Stomach (tissue), 9 donors: ENCODE data around the gene CACNA2D3. TPM values are rescaled to one million over a fixed set of nuclear protein-coding genes. Genes with fewer than 3 reads are reported as not detected.

Source experiments
- DNase-seq, 2 donors: peaks; one replicate each; pipeline versions ENCODE4 v3.0.0 to v3.0.0-alpha.2; 2013 to 2019
- H3K27ac ChIP-seq, 5 donors: fragments of 200-600 bp in 4 of 5; sonication (generic) in 4 of 5; one replicate each; pipeline ENCODE4 v1.5.1; 2013 to 2019; ENCODE audit warnings: mild to moderate bottlenecking in 1 of 5, moderate library complexity in 1 of 5
- H3K27me3 ChIP-seq, 3 donors: fragments of 200-600 bp; sonication (generic); one replicate each; pipeline ENCODE4 v1.5.1; 2017 to 2019; ENCODE audit warnings: mixed run types in 1 of 3
- H3K36me3 ChIP-seq, 4 donors: fragments of 200-600 bp; sonication (generic); 1 replicate in 3 of 4; 2 replicates in 1 of 4; pipeline ENCODE4 v1.5.1; 2016 to 2019
- H3K4me1 ChIP-seq, 4 donors: fragments of 200-600 bp; sonication (generic); one replicate each; pipeline ENCODE4 v1.5.1; 2016 to 2019
- H3K4me3 ChIP-seq, 4 donors: fragments of 200-600 bp; sonication (generic) in 3 of 4; one replicate each; pipeline ENCODE4 v1.5.1; 2016 to 2019; ENCODE audit warnings: mild to moderate bottlenecking in 1 of 4
- H3K9me3 ChIP-seq, 4 donors: fragments of 200-600 bp; sonication (generic); one replicate each; pipeline ENCODE4 v1.5.1; 2016 to 2019
- EP300 ChIP-seq: sonication (generic); formaldehyde crosslinking; IDR thresholded peaks from one replicate; pipeline ENCODE4 v1.6.1; 2017; ENCODE audit warnings: antibody characterized with exemption
- POLR2A ChIP-seq, 4 donors: fragments of 450-650 bp; IDR thresholded peaks; one replicate each; pipeline ENCODE4 v1.6.1; 2016; ENCODE audit warnings: antibody characterized with exemption in 4 of 4, control low read depth in 2 of 4, mild to moderate bottlenecking in 1 of 4, moderate library complexity in 1 of 4
- POLR2AphosphoS5 ChIP-seq, 3 donors: sonication (generic); formaldehyde crosslinking; IDR thresholded peaks; one replicate each; pipeline ENCODE4 v1.6.1; 2016; ENCODE audit warnings: antibody characterized with exemption in 3 of 3
- WGBS, 5 donors: extraction: QIAGEN DNeasy Blood & Tissue Kit in 3 of 5; methylation state at CpG; one replicate each; pipeline versions ENCODE4 v1.1.5 to v1.1.7; 2013 to 2018; 5-methylcytosine and 5-hydroxymethylcytosine counted together
- intact Hi-C: fragments of 100-400 bp; cut with DNase I; formaldehyde crosslinking; loops from one replicate; pipeline ENCODE4 v1.15.1; 2023; ENCODE audit warnings: low total_unique reads
- polyA plus RNA-seq, 3 donors: library from polyadenylated mRNA; stranded (reverse); fragments of 200-250 nt; gene quantifications; one replicate each; pipeline ENCODE4 v1.2.3, GENCODE V29; 2013
- total RNA-seq, 5 donors: library from RNA; depleted of rRNA; stranded (reverse); fragments of >200 nt; gene quantifications; one replicate each; pipeline versions ENCODE4 v1.1.0 to v1.2.3, GENCODE V29; 2014 to 2016
- TF ChIP-seq, protein P1 (sequence below), 7 experiments: fragments of 450-650 bp in 4 of 7; fragments of 200-600 bp in 3 of 7; sonication (generic) in 3 of 7; IDR thresholded peaks; one replicate each; pipeline ENCODE4 v1.5.1; 2016 to 2019; ENCODE audit warnings: antibody characterized with exemption in 7 of 7, control low read depth in 2 of 7, mild to moderate bottlenecking in 1 of 7
- donor health status: healthy with polysubstance abuse.
- donor health status: Bipolar disorder and iron deficiency.
- donor health status: healthy.

The CACNA2D3 gene
- total and polyA plus RNA-seq, 8 donors = 0.56 to 54.0 (median 2.9) TPM; not detected in 1

DNA sequence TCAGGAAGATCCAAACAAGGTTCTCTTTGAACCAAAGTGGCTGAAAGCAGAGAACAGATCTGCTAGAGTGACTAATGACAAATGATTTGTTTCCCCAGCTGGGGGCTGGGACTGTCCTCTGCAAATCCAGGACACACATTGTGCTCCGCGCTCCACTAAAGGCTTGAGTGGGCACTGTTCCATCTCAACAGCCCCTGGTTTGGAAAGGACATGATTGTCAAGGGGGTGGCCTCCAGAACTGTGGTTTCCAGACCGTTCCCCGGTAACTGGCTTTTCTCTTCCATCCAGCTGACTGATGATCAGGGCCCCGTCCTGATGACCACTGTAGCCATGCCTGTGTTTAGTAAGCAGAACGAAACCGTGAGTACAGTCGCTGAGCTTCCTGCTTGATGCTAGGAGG, 714.5 kb downstream of the CACNA2D3 start:
- intact Hi-C loops = no loop called here
- 62 to 76% (median 68%) methylated on average over 7 to 8 of the region's 8 CpGs for WGBS, 5 donors
- TF ChIP-seq POLR2A (IDR thresholded peaks at IDR 0.05) = no peak
- TF ChIP-seq, protein P1, sequence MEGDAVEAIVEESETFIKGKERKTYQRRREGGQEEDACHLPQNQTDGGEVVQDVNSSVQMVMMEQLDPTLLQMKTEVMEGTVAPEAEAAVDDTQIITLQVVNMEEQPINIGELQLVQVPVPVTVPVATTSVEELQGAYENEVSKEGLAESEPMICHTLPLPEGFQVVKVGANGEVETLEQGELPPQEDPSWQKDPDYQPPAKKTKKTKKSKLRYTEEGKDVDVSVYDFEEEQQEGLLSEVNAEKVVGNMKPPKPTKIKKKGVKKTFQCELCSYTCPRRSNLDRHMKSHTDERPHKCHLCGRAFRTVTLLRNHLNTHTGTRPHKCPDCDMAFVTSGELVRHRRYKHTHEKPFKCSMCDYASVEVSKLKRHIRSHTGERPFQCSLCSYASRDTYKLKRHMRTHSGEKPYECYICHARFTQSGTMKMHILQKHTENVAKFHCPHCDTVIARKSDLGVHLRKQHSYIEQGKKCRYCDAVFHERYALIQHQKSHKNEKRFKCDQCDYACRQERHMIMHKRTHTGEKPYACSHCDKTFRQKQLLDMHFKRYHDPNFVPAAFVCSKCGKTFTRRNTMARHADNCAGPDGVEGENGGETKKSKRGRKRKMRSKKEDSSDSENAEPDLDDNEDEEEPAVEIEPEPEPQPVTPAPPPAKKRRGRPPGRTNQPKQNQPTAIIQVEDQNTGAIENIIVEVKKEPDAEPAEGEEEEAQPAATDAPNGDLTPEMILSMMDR (IDR thresholded peaks at IDR 0.05) = no peak
- no peak overlapping the region for H3K4me3 ChIP-seq
- H3K36me3 ChIP-seq = no peaks in the 10 kb centered on the region
- no peak overlapping the region for H3K27ac ChIP-seq
- H3K9me3 ChIP-seq = no peaks in the 10 kb centered on the region
- H3K27me3 ChIP-seq = no peaks in the 10 kb centered on the region
- no peaks in the 10 kb centered on the region for H3K4me1 ChIP-seq
- peak in 1 of 2 donors; percentile 36 for DNase-seq

DNA sequence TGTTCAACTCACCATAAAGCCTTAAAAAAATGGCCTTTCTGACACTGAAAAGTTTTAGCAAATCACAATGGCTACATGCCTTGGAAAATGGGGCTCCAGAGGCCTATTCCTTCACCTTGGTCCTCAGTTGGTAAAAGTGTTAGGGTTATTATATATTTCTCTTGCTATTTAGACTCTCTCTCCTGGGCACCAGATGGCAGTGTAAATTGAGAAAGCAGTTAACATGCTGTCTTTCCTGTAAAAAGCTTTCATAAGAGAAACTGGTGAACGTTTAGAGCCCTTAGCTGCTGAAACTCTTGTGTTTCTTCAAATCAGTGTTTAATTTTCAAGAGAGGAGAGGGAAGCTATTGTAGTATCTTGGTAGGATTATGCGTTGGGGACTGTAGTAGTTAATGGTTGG, 715.6 kb downstream of the CACNA2D3 start:
- no peak for DNase-seq
- 50 to 59% (median 54%) methylated on average over 2 of the region's 2 CpGs for WGBS, 5 donors
- intact Hi-C loops = no loop called here

DNA sequence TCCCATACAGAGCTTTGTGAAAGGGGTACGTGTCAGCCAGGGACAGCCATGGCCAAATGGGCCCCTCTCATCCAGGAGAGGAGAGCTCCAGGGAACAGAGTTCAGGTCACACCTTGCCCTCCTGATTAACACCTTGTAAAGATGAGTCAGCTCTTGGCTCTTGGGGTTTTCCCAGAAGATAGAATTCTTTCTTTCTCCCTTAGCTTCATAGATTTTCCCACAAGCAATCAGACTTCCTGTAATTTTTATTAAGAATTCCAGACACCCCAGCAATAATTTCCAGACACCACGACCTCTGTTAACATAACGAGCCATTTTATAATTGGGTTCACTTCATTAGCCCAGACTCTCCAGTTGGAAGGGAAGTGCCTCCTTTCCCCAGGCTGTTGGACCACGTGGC, 719.1 kb downstream of the CACNA2D3 start:
- no peak for DNase-seq
- WGBS, 5 donors = 66 to 76% (median 71%) methylated on average over 4 of the region's 4 CpGs
- Histone ChIP-seq H3K9me3 (no peaks in the 10 kb centered on the region), H3K4me3 (no peak overlapping the region), H3K27me3 (no peaks in the 10 kb centered on the region), H3K36me3 (no peaks in the 10 kb centered on the region), H3K27ac (no peak overlapping the region), H3K4me1 (no peaks in the 10 kb centered on the region)
- intact Hi-C loops = no loop called here
- TF ChIP-seq EP300 (no peak), POLR2A (IDR thresholded peaks at IDR 0.05) (no peak), POLR2AphosphoS5 (IDR thresholded peaks at IDR 0.05) (no peak)
- TF ChIP-seq, protein P1 (IDR thresholded peaks at IDR 0.05) = no peak

More for the DNA sequence above, 715.6 kb downstream of the CACNA2D3 start:
- TF ChIP-seq, protein P1 (IDR thresholded peaks at IDR 0.05) = no peak
- TF ChIP-seq POLR2AphosphoS5 (IDR thresholded peaks at IDR 0.05) = no peak
- TF ChIP-seq EP300 = no peak
- TF ChIP-seq POLR2A (IDR thresholded peaks at IDR 0.05) = no peak
- Histone ChIP-seq H3K9me3 (no peaks in the 10 kb centered on the region), H3K4me3 (no peak overlapping the region), H3K36me3 (no peaks in the 10 kb centered on the region), H3K4me1 (no peaks in the 10 kb centered on the region), H3K27ac (no peak overlapping the region), H3K27me3 (no peaks in the 10 kb centered on the region)

DNA sequence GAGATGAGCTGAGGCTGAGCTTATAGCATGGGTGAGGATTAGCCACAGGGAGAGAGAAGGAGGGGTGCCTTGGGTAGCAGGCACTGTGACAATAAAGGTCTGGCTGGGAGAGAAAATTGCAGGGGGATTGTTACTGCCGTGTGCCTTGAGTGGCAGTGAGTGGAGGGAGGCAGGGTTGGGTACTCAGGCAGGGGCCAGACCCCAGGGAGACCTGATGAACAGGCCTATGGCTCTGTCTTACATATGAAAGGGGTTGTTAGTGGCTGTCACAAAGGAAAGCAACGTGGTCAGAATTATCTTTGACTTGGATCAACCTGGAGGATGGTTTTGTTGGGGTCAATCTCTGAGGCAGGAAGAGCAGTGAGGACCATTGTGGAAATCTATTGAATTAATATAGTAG, 721.0 kb downstream of the CACNA2D3 start:
- H3K4me3 ChIP-seq = no peak overlapping the region
- H3K27me3 ChIP-seq = no peaks in the 10 kb centered on the region
- no peak overlapping the region for H3K27ac ChIP-seq
- no peak for TF ChIP-seq POLR2A (IDR thresholded peaks at IDR 0.05)
- TF ChIP-seq, protein P1 (IDR thresholded peaks at IDR 0.05) = no peak
- no peak for TF ChIP-seq EP300
- no peak for TF ChIP-seq POLR2AphosphoS5 (IDR thresholded peaks at IDR 0.05)
- no peaks in the 10 kb centered on the region for H3K4me1 ChIP-seq
- no peak for DNase-seq
- WGBS, 5 donors = 37 to 64% (median 57%) methylated on average over 2 of the region's 2 CpGs
- no peaks in the 10 kb centered on the region for H3K9me3 ChIP-seq
- no peaks in the 10 kb centered on the region for H3K36me3 ChIP-seq
- intact Hi-C loops = no loop called here
